Calu3 (cell line): Measurements from ENCODE around the gene RAB25. TPM values are rescaled to one million over a fixed set of nuclear protein-coding genes. Genes with fewer than 3 reads are reported as not detected.
A peak's percentile ranks its signal among the peaks of the same experiment; 100 is the strongest.

ENCODE experiments used
- BruUV-seq: library from RNA; stranded (reverse); fragments of 400-500 nt; replicated peaks from 2 replicates; lab custom pipeline; 2021; lab: Mats Ljungman, UMichigan
- CTCF ChIA-PET: fragments of 300-600 bp; sonication (Branson Sonifier 250); formaldehyde crosslinking; loops from one replicate; lab custom pipeline; 2022; ENCODE audit warnings: antibody characterized with exemption; lab: Charles Lee
- DNase-seq: peaks from one replicate; pipeline ENCODE4 v3.0.0; 2022
- H3K27ac Mint-ChIP-seq: one replicate; pipeline ENCODE4 v1.8.0; 2022; ENCODE audit warnings: mixed read lengths; ENCODE audit not compliant: unreplicated experiment
- H3K27me3 Mint-ChIP-seq: one replicate; pipeline ENCODE4 v1.8.0; 2022; ENCODE audit warnings: mixed read lengths; ENCODE audit not compliant: unreplicated experiment
- H3K36me3 Mint-ChIP-seq: one replicate; pipeline ENCODE4 v1.8.0; 2022; ENCODE audit warnings: mild to moderate bottlenecking, moderate library complexity, mixed read lengths; ENCODE audit not compliant: insufficient read depth, unreplicated experiment
- H3K4me1 Mint-ChIP-seq: one replicate; pipeline ENCODE4 v1.8.0; 2022; ENCODE audit warnings: mild to moderate bottlenecking, low read depth, mixed read lengths; ENCODE audit not compliant: unreplicated experiment
- H3K4me3 Mint-ChIP-seq: one replicate; pipeline ENCODE4 v1.8.0; 2022; ENCODE audit warnings: mild to moderate bottlenecking, low read depth, moderate library complexity, mixed read lengths; ENCODE audit not compliant: unreplicated experiment
- H3K9me3 Mint-ChIP-seq: one replicate; pipeline ENCODE4 v1.8.0; 2022; ENCODE audit warnings: low read depth, mixed read lengths; ENCODE audit not compliant: unreplicated experiment
- CTCF ChIP-seq: fragments of 200-600 bp; IDR thresholded peaks from one replicate; pipeline ENCODE4 v1.8.0; 2022; ENCODE audit warnings: antibody characterized with exemption; ENCODE audit not compliant: unreplicated experiment
- intact Hi-C: fragments of 100-400 bp; cut with micrococcal nuclease; formaldehyde crosslinking; loops from one replicate; pipeline ENCODE4 v1.10.0; 2022; ENCODE audit not compliant: unreplicated experiment
- total RNA-seq: library from RNA; stranded (reverse); gene quantifications from 2 replicates; pipeline ENCODE4 v1.2.3, GENCODE V29; 2022

Gene RAB25
- total RNA-seq, 1 experiment from 2014 or later = 182 TPM

- no peak for TF ChIP-seq CTCF
- H3K27ac Mint-ChIP-seq = no peak overlapping the region
- no peaks in the 10 kb centered on the region for H3K27me3 Mint-ChIP-seq
- H3K4me3 Mint-ChIP-seq = no peak overlapping the region
- CTCF ChIA-PET = interaction anchor here (0.5 to 0.6 kb wide), 2 partner anchors 9 to 56 kb away, joined by 3 to 5 read pairs; no protein-coding TSS in a partner anchor
- H3K36me3 Mint-ChIP-seq = peaks cover 85% of the 10 kb centered on the region
- intact Hi-C loops = loop anchor here (5.0 kb wide), 2 partner anchors 42 to 122 kb away; partner anchors contain the start of genes RXFP4 and SSR2
- no TSS peak for BruUV-seq
- no peak for DNase-seq
- no peaks in the 10 kb centered on the region for H3K9me3 Mint-ChIP-seq
- peaks cover 41% of the 10 kb centered on the region for H3K4me1 Mint-ChIP-seq
These were observed 3.7 kb downstream of the RAB25 start for GRCh38 chr1:156064615-156065014.

- Mint-ChIP-seq H3K36me3 (peaks cover 85% of the 10 kb centered on the region), H3K4me1 (peaks cover 41% of the 10 kb centered on the region), H3K27ac (no peak overlapping the region), H3K4me3 (no peak overlapping the region), H3K27me3 (no peaks in the 10 kb centered on the region), H3K9me3 (no peaks in the 10 kb centered on the region)
- no peak for DNase-seq
- BruUV-seq = no TSS peak
- TF ChIP-seq CTCF = no peak
- intact Hi-C loops = loop anchor here (5.0 kb wide), 1 partner anchor 123 kb away; the partner anchor contains the start of gene RXFP4
- CTCF ChIA-PET = interaction anchor here (0.6 to 2.3 kb wide), 3 partner anchors 8 to 62 kb away, joined by 3 to 7 read pairs (median 3); no protein-coding TSS in a partner anchor
These were observed 4.3 kb downstream of the RAB25 start for GRCh38 chr1:156065212-156065611.

GRCh38 chr1:156065871-156066270 is 4.9 kb downstream of the RAB25 start:
- Mint-ChIP-seq H3K4me3 (no peak overlapping the region), H3K27ac (no peak overlapping the region), H3K9me3 (no peaks in the 10 kb centered on the region), H3K4me1 (peaks cover 37% of the 10 kb centered on the region), H3K36me3 (peaks cover 84% of the 10 kb centered on the region), H3K27me3 (no peaks in the 10 kb centered on the region)
- no TSS peak for BruUV-seq
- DNase-seq = no peak
- intact Hi-C loops = loop anchor here (5.0 kb wide), 1 partner anchor 124 kb away; the partner anchor contains the start of gene RXFP4
- TF ChIP-seq CTCF = no peak
- CTCF ChIA-PET = interaction anchor here (0.5 to 2.3 kb wide), 13 partner anchors 9 to 127 kb away, joined by 3 to 10 read pairs (median 4); partner anchors contain the start of genes LAMTOR2 and UBQLN4

GRCh38 chr1:156067262-156067661 is 6.3 kb downstream of the RAB25 start:
- H3K4me1 Mint-ChIP-seq = peaks cover 28% of the 10 kb centered on the region
- CTCF ChIA-PET = interaction anchor here (1.2 to 2.3 kb wide), 2 partner anchors 59 to 64 kb away, joined by 4 to 7 read pairs; no protein-coding TSS in a partner anchor
- H3K9me3 Mint-ChIP-seq = no peaks in the 10 kb centered on the region
- peak overlapping the region; percentile 42 for H3K27ac Mint-ChIP-seq
- no peaks in the 10 kb centered on the region for H3K27me3 Mint-ChIP-seq
- intact Hi-C loops = loop anchor here (5.0 kb wide), 1 partner anchor 125 kb away; the partner anchor contains the start of gene RXFP4
- no peak overlapping the region for H3K4me3 Mint-ChIP-seq
- no TSS peak for BruUV-seq
- TF ChIP-seq CTCF = no peak
- no peak for DNase-seq
- peaks cover 74% of the 10 kb centered on the region for H3K36me3 Mint-ChIP-seq
